ENCODE data around the gene SCAMP1. TPM values are rescaled to one million over a fixed set of nuclear protein-coding genes. Genes with fewer than 3 reads are reported as not detected.

The SCAMP1 gene
- polyA plus RNA-seq, 1 of the 3 experiments (the other 2 are of a cell fraction), result 11.5 TPM

GRCh38 chr5:78399116-78399515, 38.7 kb downstream of the SCAMP1 start:
- CTCF ChIA-PET, result no interaction called here
- DNase-seq, result no peak
- Histone ChIP-seq H3K9ac (no peak overlapping the region), H3K9me2 (no peaks in the 10 kb centered on the region), H3K4me2 (no peak overlapping the region), H3K4me1 (ENCODE audit: control insufficient read depth in 1 of 2, insufficient read depth in 2 of 2, low read depth in 1 of 2, low read length in 1 of 2) (no peaks in the 10 kb centered on the region), H3K36me3 (replicated peaks in 1 of 2; ENCODE audit: control insufficient read depth in 1 of 2, insufficient read depth in 2 of 2, low read length in 1 of 2) (peaks cover 3 to 13% of the 10 kb centered on the region in 2 experiments), H3K9me3 (no peaks in the 10 kb centered on the region), H3K27me3 (ENCODE audit: insufficient read depth) (no peaks in the 10 kb centered on the region), H2AFZ (ENCODE audit: low read depth) (no peak overlapping the region), H3K79me2 (ENCODE audit: insufficient read depth) (peaks cover 48% of the 10 kb centered on the region), H3K27ac (ENCODE audit: low read depth in 2 of 2, low read length in 1 of 2) (no peak overlapping the region), H3F3A (replicated peaks; ENCODE audit: insufficient read depth) (no peaks in the 10 kb centered on the region), H3K4me3 (ENCODE audit: low read depth in 2 of 2, low read length in 1 of 2) (no peak overlapping the region), H4K20me1 (ENCODE audit: insufficient read depth) (no peaks in the 10 kb centered on the region; the same call in 1 of the 2 replicates)
- POLR2A ChIA-PET, result interaction anchor here (0.5 kb wide), 1 partner anchor 52 kb away, joined by 3 read pairs; no protein-coding TSS in a partner anchor
- TF ChIP-seq RXRA (IDR thresholded peaks at IDR 0.05; ENCODE audit: borderline replicate concordance, low read depth) (no peak), FOXM1 (IDR thresholded peaks at IDR 0.05; ENCODE audit: low read depth) (no peak), JUND (IDR thresholded peaks at IDR 0.05) (no peak), EP300 (IDR thresholded peaks at IDR 0.05; ENCODE audit: borderline replicate concordance in 1 of 2, low read depth in 1 of 2, low read length in 1 of 2) (no peak), MXI1 (IDR thresholded peaks at IDR 0.05; ENCODE audit: low read depth, low read length) (no peak), POLR2AphosphoS5 (IDR thresholded peaks at IDR 0.05; ENCODE audit: low read depth, low read length) (no peak), PBX3 (IDR thresholded peaks at IDR 0.05) (no peak), USF1 (IDR thresholded peaks at IDR 0.05; ENCODE audit: borderline replicate concordance, low read depth) (no peak), ELF1 (IDR thresholded peaks at IDR 0.05) (no peak), NFIC (IDR thresholded peaks at IDR 0.05; ENCODE audit: borderline replicate concordance) (no peak), GABPA (IDR thresholded peaks at IDR 0.05; ENCODE audit: low read depth) (no peak), TEAD4 (IDR thresholded peaks at IDR 0.05; ENCODE audit: borderline replicate concordance, insufficient read depth) (no peak), YY1 (IDR thresholded peaks at IDR 0.05; ENCODE audit: low read depth) (no peak), ZBTB33 (IDR thresholded peaks at IDR 0.05; ENCODE audit: borderline replicate concordance, low read depth) (no peak), CHD2 (IDR thresholded peaks at IDR 0.05; ENCODE audit: low read length, partially characterized antibody) (no peak), MEF2A (IDR thresholded peaks at IDR 0.05; ENCODE audit: borderline replicate concordance, low read depth) (no peak), FOXJ3 (CRISPR knock-in tag; IDR thresholded peaks at IDR 0.05) (no peak)
